GM21723 (cell line): ENCODE data around the gene PIN1.
"Not testable (repeated sequence)": the region's sequence is repeated elsewhere in the genome, so short reads cannot be mapped to it uniquely, and the experiment has no call there.

Experiments
- ATAC-seq: cut with Tn5 transposase; IDR thresholded peaks from one replicate; pipeline ENCODE4 v1.9.1; 2021; ENCODE audit warnings: mild to moderate bottlenecking, moderate library complexity; ENCODE audit not compliant: unreplicated experiment

The PIN1 gene

DNA sequence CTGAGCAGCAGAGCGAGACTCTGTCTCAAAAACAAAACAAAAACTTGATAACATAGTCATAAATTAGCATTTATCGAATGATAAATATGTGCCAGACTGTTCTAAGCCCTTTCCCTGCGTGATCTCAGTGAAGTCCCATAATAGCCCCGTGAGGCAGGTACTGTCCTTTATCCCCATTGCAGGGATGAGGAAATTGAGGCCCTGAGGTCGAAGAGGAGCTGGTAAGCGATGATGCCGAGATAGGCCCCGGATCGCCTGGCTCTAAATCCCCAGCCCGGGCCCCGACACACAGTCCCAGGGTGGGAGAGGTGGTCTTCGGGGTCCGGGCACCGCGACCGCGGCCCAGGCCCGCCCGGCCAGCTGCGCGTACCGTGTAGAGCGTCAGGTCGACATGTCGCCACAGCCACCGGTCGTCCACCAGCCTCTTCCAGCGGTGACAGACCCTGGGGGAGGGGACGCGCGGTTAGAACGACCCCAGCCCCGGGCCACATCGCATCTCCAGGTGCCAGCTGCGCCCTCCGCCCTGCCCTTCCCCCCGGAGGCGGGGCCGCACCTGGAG is 16.9 kb upstream of the PIN1 start:
- no peak for ATAC-seq

DNA sequence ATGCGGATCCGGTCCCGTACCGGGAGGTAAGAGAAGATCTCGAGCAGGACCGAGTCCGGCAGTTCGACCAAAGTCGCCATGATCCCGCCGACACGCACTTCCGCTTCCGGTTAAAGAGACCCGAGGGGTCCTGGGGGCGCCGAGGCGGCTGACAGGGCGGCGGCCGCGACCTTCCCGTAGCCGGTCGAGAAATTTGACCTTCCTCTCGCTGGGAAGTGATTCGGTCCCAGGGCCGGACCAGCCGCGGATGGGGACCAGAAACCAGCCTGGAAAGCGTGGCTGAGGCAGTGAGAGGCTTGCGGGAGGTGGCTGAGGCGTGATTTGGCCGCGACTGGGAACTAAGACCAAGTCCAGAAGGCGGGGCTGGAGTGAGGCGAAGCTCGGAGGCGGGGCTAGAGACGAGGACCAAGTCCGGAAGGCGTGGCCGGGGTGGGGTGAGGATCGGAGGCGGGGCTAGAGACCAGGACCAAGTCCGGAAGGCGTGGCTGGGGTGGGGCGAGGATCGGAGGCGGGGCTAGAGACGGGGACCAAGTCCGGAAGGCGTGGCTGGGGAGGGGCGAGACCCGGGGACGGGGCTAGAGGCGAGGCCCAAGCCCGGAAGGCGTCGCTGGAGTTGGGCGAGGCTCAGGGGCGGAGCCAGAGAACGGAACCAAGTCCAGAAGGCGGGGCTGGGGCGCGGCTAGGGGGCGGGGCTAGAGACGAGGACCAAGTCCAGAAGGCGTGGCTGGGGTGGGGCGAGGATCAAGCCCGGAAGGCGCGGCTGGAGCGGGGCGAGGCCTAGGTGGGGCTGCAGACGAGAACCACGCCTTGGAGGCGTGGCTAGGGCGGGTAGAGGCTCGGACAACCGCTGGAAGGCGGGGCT is 16.2 kb upstream of the PIN1 start, which contains the start of gene FBXL12:
FBXL12 (minus strand) TSS at position 346 of the 862 bp plus-strand sequence; CDS start at position 80, 266 bp downstream.
- peak; percentile 83 for ATAC-seq

DNA sequence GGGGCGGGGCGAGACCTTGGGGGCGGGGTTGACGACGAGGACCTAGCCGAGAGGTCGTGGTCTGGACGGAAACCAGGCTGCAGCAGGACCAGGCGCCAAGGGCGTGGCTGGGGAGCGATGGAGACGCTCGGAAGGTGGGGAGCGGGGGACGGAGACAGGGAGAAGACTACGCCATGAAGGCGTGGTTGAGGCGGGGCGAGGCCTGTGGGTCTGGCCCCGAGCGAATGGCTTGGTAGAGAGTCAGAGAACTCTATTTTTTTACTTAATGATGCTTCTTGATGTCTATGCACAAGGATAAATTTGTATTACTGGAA is 15.6 kb upstream of the PIN1 start:
- ATAC-seq = no peak

DNA sequence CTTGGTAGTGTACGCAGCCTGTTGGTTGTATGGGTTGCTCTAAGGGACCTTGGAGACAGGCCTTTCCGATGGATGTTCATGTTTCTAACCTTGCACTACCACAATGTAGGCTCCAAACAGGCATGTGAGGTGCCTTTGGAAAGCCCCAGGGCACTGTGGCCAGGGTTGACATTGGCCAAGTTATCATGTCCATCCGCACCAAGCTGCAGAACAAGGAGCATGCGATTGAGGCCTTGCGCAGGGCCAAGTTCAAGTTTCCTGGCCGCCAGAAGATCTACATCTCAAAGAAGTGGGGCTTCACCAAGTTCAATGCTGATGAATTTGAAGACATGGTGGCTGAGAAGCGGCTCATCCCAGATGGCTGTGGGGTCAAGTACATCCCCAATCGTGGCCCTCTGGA is 15.1 kb upstream of the PIN1 start:
- ATAC-seq = not testable (repeated sequence)

DNA sequence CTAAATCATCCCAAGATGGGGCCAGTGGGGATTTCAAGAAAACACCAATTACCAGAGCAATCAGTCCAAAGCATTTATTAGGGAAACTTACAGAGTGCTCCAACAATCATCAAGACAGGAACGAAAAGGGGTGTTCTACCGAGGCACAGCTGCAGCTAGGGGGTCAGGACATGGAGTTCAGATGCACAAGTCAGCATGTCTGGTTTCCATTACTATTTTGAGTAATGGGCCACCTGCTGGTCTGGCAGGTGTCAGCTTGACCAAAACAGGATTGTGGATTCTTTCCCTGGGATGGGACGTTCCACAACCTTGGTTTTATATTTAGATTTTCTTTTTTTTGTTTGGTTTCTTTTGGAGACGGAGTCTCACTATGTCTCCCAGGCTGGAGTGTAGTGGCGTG is 11.3 kb upstream of the PIN1 start:
- no peak for ATAC-seq

DNA sequence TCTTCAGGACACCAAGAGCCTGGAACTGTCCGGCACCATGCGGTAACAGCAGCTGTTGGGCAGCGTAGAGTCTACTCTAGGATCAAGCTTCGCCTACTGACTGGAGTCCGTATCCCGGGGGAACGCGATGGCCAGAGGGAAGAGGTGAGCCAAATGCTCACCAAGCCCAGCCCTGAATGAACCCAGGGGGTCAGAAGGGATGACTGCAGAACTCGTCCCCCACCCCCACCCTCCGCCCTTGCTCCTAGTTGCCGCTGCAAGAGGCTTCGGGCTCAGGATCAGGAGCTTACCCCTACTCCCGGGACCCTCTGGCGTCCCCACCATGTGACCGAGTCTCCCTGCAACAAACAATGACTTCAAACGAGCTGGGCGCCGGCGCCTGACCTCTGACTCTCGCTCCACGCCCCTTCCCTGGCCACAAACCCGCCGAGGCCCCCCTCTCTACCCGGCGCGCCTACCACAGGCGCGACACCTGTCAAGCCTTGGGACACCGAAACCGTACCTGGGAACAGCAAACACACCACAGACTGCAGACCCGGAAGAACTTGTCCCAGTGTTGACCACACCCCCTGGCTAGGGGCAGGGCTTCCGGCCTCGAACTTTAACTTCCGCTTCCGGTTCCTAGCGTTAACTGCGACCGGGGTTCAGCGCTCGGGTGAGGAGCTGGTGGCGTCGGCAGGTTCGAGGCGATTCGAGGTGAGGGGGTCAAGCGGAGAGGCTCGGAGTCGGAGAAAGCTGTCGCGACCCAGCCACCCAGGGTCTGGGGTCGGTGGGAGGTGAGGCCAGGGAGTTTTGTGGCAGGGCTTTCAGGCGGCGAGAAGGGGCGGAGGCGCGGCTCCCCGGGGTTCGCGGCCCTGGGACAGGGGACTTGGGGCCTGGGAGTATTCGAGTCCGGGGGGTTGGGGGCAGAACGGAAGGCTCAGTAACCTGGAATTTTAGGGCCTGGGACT is 7.6 kb upstream of the PIN1 start, which contains the start of gene UBL5:
UBL5 (plus strand) TSS at position 630 of the 950 bp plus-strand sequence. CDS start 420 bp downstream, outside the sequence.
- ATAC-seq = peak; percentile 88

GRCh38 chr19:9828551-9829063 is 6.5 kb upstream of the PIN1 start:
- ATAC-seq = no peak

DNA sequence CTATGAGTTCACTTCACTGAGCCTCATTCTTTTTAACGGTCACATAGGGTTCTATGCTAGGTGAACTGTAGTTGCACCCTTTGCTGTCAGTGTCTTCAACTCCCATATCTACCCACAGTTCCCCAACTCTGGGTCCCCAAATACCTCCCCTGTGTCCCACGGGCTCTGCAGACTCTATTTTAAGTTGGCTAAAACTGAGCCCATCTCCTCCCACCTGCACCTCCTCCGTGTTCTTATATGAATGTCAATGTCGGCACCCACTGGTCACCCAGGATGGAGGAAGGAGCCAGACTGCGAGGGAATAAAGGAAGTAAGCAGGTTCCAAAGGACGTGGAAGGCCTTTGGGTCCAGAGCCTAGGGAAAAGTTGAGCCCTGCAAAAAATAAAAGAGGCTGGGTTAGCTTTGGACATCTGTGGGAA is 802 bp upstream of the PIN1 start:
- no peak for ATAC-seq

DNA sequence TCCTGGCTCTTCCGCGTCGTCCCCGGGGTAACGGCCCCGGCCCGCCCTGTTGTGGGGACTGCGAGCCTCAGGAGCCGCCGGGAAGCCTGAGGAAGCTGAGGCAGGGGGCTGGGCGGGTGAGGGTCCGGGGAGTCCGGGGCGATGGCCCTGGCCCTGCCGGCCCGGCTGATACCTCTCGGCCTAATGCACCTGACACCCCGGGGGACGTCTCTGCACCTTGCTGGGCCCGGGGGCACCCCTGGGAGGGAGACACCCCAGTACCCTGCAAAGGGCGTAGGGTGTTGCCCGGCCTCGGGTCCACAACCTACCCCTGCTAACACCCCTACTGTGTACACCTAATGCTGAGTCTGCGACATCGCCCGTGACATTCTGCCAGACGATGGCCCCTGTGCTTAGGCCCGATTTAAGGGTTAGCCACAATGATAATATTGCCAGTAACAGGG is 410 bp downstream of the PIN1 start:
- peak; percentile 12 for ATAC-seq

GRCh38 chr19:9836021-9836420 is 903 bp downstream of the PIN1 start:
- no peak for ATAC-seq

GRCh38 chr19:9838324-9838723 is 3.2 kb downstream of the PIN1 start:
- no peak for ATAC-seq

DNA sequence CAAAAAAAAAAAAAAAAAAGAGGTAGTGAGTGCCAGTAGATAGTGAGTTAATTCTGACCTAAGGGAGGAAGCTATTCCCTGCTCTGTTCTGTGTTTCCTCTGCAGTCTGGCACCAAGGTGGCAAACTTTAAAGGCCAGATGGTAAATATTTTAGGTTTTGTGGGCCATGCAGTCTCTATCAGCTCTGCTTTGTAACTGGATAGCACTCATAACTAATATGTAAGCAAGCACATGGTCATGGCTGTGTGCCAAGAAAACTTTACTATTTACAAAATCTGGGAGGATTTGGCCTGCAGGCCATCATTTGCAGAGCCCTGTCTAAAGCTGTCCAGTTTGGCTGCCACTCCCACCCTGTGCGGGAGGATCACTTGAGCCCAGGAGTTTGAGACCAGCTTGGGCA is 4.3 kb downstream of the PIN1 start:
- no peak for ATAC-seq

DNA sequence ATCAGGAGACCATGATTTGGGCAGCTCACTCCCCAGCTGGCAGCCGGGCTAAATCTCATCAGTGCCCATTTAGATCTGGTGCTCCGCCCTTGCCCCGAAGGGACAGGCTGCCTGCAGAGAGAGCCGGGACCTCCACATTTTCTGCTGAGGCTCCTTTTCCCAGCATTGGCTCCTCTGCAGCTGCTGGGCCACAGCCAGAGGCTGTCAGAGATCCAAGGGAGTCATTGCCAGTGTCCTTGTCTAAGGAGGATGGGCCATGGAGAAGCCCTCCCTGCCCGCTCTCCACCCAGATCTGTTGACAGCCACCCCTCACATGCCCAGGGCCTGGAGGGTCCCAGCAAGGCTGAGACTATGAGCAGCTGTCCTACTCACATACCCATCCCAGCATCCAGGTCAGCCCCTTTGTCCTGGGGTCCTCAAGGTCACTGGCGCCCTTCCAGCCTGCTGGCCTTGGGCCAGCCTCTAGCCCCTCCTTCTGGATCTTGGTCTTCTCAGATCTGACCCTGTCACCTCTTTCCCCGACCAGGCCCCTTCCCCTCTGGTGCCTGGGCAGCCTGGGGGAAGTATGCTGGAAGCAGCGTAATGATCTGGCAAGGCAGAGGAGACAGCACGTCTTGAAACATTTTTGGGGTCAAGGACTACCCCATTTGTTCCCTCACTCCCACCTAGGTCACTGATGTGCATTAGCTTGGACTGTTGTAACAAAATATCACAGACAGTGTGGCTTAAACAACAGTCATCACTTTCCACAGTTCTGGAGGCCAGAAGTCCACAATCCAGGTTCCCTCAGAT is 7.9 kb downstream of the PIN1 start:
- ATAC-seq = no peak

DNA sequence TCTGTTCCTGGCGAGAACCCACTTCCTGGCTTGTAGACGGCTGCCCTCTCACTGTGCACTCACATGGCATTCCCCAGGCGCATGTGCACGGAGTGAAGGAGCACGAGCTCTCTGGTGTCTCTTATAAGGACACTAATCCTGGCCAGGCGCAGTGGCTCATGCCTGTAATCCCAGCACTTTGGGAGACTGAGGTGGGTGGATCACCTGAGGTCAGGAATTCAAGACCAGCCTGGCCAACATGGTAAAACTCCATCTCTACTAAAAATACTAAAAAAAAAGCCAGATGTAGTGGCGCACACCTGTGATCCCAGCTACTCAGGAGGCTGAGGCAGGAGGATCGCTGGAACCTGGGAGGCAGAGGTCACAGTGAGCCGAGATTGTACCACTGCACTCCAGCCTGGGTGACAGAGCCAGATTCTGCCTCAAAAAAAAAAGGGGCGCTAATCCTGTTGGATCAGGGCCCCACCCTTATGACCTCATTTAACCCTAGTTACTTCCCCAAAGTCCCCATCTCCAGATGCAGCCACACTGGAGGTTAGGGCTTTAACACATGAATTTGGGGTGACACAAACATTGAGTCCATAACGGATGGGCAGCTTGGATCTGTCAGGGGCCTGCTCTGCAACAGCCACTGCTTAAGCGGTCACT is 8.6 kb downstream of the PIN1 start:
- ATAC-seq = not testable (repeated sequence)

- ATAC-seq = no peak
Measured at GRCh38 chr19:9847087-9847671, 12.1 kb downstream of the PIN1 start.

GRCh38 chr19:9848060-9848459 is 12.9 kb downstream of the PIN1 start:
- ATAC-seq = no peak

- no peak for ATAC-seq
Measured at GRCh38 chr19:9848762-9849161, 13.6 kb downstream of the PIN1 start.

GRCh38 chr19:9849791-9850190 is 14.7 kb downstream of the PIN1 start:
- ATAC-seq = no peak

- no peak for ATAC-seq
Measured at GRCh38 chr19:9850235-9850959, 15.3 kb downstream of the PIN1 start.
